Pancreas (tissue), 10 donors: ENCODE measurements around the gene UGT2B15. TPM values are rescaled to one million over a fixed set of nuclear protein-coding genes. Genes with fewer than 3 reads are reported as not detected.
"Not testable (repeated sequence)": the region's sequence is repeated elsewhere in the genome, so short reads cannot be mapped to it uniquely, and the experiment has no call there.

Experiments used
- ATAC-seq, 4 donors: fragments of 200-7000 bp; cut with Tn5 transposase; one replicate each; pipeline versions ENCODE4 v1.8.0 to v1.9.1; 2020; ENCODE audit warnings: mild to moderate bottlenecking in 4 of 4, moderate library complexity in 4 of 4
- DNase-seq, 6 donors: peaks; one replicate each; pipeline ENCODE4 v3.0.0-alpha.2; 2020
- FAIRE-seq: peaks from 2 replicates; lab custom pipeline; 2012; peaks lifted over from hg19 to GRCh38; lab: Jason Lieb, UNC
- H3K27ac ChIP-seq, 4 donors: fragments of 200-600 bp; sonication (generic); 1 replicate in 3 of 4; 2 replicates in 1 of 4; pipeline versions ENCODE4 v1.5.0 to v1.8.0; 2020
- H3K27me3 ChIP-seq, 4 donors: fragments of 200-600 bp; one replicate each; pipeline ENCODE4 v1.8.0; 2021
- H3K36me3 ChIP-seq, 3 donors: fragments of 200-600 bp; sonication (generic) in 1 of 3; one replicate each; pipeline versions ENCODE4 v1.5.0 to v1.8.0; 2020 to 2021
- H3K4me1 ChIP-seq, 3 donors: fragments of 200-600 bp; one replicate each; pipeline ENCODE4 v1.8.0; 2021
- H3K4me3 ChIP-seq, 4 donors: fragments of 200-600 bp; sonication (generic) in 2 of 4; one replicate each; pipeline versions ENCODE4 v1.5.0 to v1.8.0; 2020 to 2021
- H3K9me3 ChIP-seq, 4 donors: fragments of 200-600 bp; one replicate each; pipeline ENCODE4 v1.8.0; 2021
- CTCF ChIP-seq, 4 donors: fragments of 200-600 bp; sonication (generic) in 3 of 4; IDR thresholded peaks; one replicate each; pipeline versions ENCODE4 v1.5.0 to v1.8.0; 2021; ENCODE audit warnings: antibody characterized with exemption in 4 of 4
- WGBS, 2 donors: extraction: QIAGEN DNeasy Blood & Tissue Kit; methylation state at CpG; one replicate each; pipeline ENCODE4 v1.1.7; 2013; 5-methylcytosine and 5-hydroxymethylcytosine counted together
- intact Hi-C, 3 donors: fragments of 100-400 bp; cut with DNase I; formaldehyde crosslinking; loops; one replicate each; pipeline versions ENCODE4 v1.11.1 to v1.14.2; 2022
- polyA plus RNA-seq, 2 donors: library from polyadenylated mRNA; stranded (reverse); fragments of 200-250 nt; gene quantifications; one replicate each; pipeline ENCODE4 v1.2.3, GENCODE V29; 2013
- total RNA-seq, 6 donors: library from RNA; stranded (reverse); fragmentation: NEBNext Ultra II Directional in 4 of 6; extraction: Animal tissue kit (Norgen Biotek cat#: 25700) in 4 of 6; gene quantifications; one replicate each; pipeline versions ENCODE4 v1.2.1 to v1.2.4, GENCODE V29; 2021 to 2023
- donor health status: healthy with polysubstance abuse.
- donor health status: DM: no; HTN: no; CAD: no; lungs with moderate emphysema.
- donor health status: DM: no; HTN: no; CAD: no.
- donor health status: control.
- donor health status: control.
- donor health status: Bipolar disorder and iron deficiency.
- donor health status: DM: yes; HTN: yes; CAD: no.
- donor health status: DM: no; HTN: no; CAD: no.
- donor health status: DM: no; HTN: no; CAD: no.
- donor health status: DM: yes; HTN: yes; CAD: no.

The UGT2B15 gene
- total and polyA plus RNA-seq, 8 donors = 4.1 to 55.5 (median 18.6) TPM

GRCh38 chr4:68712207-68712606 lies 41.8 kb upstream of the UGT2B15 start:
- DNase-seq = no peak
- no peak for TF ChIP-seq CTCF (IDR thresholded peaks at IDR 0.05)
- Histone ChIP-seq H3K27me3 (no peaks in the 10 kb centered on the region), H3K9me3 (no peaks in the 10 kb centered on the region), H3K36me3 (no peaks in the 10 kb centered on the region), H3K27ac (no peak overlapping the region), H3K4me1 (no peaks in the 10 kb centered on the region), H3K4me3 (no peak overlapping the region)
- no peak for ATAC-seq
- intact Hi-C loops = no loop called here
- WGBS, 2 donors = 75 to 79% methylated on average over 3 of the region's 3 CpGs
- no peak for FAIRE-seq

GRCh38 chr4:68708566-68708965 lies 38.1 kb upstream of the UGT2B15 start:
- Histone ChIP-seq H3K9me3 (no peaks in the 10 kb centered on the region), H3K4me1 (no peaks in the 10 kb centered on the region), H3K27me3 (no peaks in the 10 kb centered on the region), H3K36me3 (no peaks in the 10 kb centered on the region), H3K27ac (no peak overlapping the region), H3K4me3 (no peak overlapping the region)
- TF ChIP-seq CTCF (IDR thresholded peaks at IDR 0.05) = no peak
- no peak for FAIRE-seq
- DNase-seq = no peak
- no peak for ATAC-seq
- intact Hi-C loops = no loop called here

GRCh38 chr4:68703168-68703567 lies 32.7 kb upstream of the UGT2B15 start:
- H3K4me1 ChIP-seq, H3K4me3 ChIP-seq, DNase-seq, H3K36me3 ChIP-seq, intact Hi-C loops, H3K27me3 ChIP-seq, H3K27ac ChIP-seq, FAIRE-seq, ATAC-seq, H3K9me3 ChIP-seq: not testable (repeated sequence)
- 93 to 94% methylated on average over 2 of the region's 2 CpGs for WGBS, 2 donors

- ATAC-seq = no peak
Observed at GRCh38 chr4:68700152-68700551, 29.7 kb upstream of the UGT2B15 start.

GRCh38 chr4:68693325-68694075 lies 23.0 kb upstream of the UGT2B15 start:
- Histone ChIP-seq H3K4me3 (no peak overlapping the region), H3K27ac (no peak overlapping the region), H3K36me3 (no peaks in the 10 kb centered on the region), H3K9me3 (peaks cover 0 to 6% (median 0%) of the 10 kb centered on the region in 4 donors), H3K27me3 (no peaks in the 10 kb centered on the region), H3K4me1 (no peaks in the 10 kb centered on the region)
- no peak for TF ChIP-seq CTCF (IDR thresholded peaks at IDR 0.05)
- DNase-seq (no peak), ATAC-seq (no peak), FAIRE-seq (no peak)
- WGBS, 2 donors = 84 to 89% methylated on average over 9 of the region's 9 CpGs
- intact Hi-C loops = no loop called here

More at GRCh38 chr4:68700152-68700551, 29.7 kb upstream of the UGT2B15 start:
- WGBS, 2 donors = 78 to 81% methylated on average over 3 of the region's 3 CpGs
- peaks cover 0 to 6% (median 0%) of the 10 kb centered on the region in 4 donors for H3K9me3 ChIP-seq
- DNase-seq (no peak), FAIRE-seq (no peak)
- no peak for TF ChIP-seq CTCF (IDR thresholded peaks at IDR 0.05)
- no peak overlapping the region for H3K4me3 ChIP-seq
- no peaks in the 10 kb centered on the region for H3K4me1 ChIP-seq
- no peaks in the 10 kb centered on the region for H3K36me3 ChIP-seq
- no peaks in the 10 kb centered on the region for H3K27me3 ChIP-seq
- intact Hi-C loops = no loop called here
- H3K27ac ChIP-seq = no peak overlapping the region
